ENCODE measurements around the gene ENAH.
"Not testable (repeated sequence)": the region's sequence is repeated elsewhere in the genome, so short reads cannot be mapped to it uniquely, and the experiment has no call there.

ENAH gene

DNA sequence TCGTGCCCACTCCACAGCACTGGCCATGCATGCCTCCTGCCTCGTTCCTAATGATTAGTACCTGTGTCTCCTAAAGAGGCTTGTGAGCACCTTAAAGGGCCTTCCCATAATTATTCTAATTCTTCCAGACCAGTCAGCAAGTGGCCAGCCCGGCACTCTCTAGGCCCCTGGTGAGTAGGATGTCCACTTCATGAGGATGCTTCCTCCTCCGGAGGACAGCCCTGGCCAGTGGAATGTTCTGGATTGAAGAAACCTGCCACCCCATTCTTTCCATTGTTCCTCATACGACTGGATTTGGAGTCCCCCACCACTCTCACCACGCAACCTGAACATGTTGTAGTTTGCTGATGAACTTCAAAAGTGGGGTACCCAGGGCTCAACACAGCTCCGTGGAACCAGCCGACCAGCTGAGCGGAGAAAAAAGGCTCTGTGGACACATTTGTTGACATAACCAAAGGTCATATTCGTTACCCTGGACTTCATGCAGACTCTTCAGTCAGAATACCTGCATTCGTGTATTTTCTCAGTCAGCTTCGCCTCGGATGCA lies 178.4 kb downstream of the ENAH start:
- H3K9me3 ChIP-seq (ENCODE audit: insufficient read depth, low read depth, low read length): no peaks in the 10 kb centered on the region
- no peaks in the 10 kb centered on the region for H4K20me1 ChIP-seq (ENCODE audit: insufficient read depth, low read length, poor library complexity, severe bottlenecking)
- no peak overlapping the region for H3K9ac ChIP-seq (ENCODE audit: low read depth, low read length, poor library complexity, severe bottlenecking)
- H3K4me2 ChIP-seq (ENCODE audit: low read depth, low read length, poor library complexity, severe bottlenecking): no peak overlapping the region
- no peaks in the 10 kb centered on the region for H3K9me2 ChIP-seq (replicated peaks; ENCODE audit: low read depth, low read length)
- H3K4me1 ChIP-seq (ENCODE audit: insufficient read depth, low read length, poor library complexity, severe bottlenecking): peaks cover 9% of the 10 kb centered on the region
- H2AFZ ChIP-seq (ENCODE audit: low read length): 0 out of 2 replicates have a peak overlapping the region, but pooled peaks have one; percentile 1
- no peaks in the 10 kb centered on the region for H3K36me3 ChIP-seq (ENCODE audit: insufficient read depth, low read length)
- no peak for TF ChIP-seq CTCF (conservative IDR thresholded peaks at IDR 0.05; ENCODE audit: low read length)
- H3K79me2 ChIP-seq (ENCODE audit: insufficient read depth, low read length): no peaks in the 10 kb centered on the region
- H3K4me3 ChIP-seq (ENCODE audit: low read length, poor library complexity, severe bottlenecking): no peak overlapping the region
- no peaks in the 10 kb centered on the region for H3K27me3 ChIP-seq (ENCODE audit: insufficient read depth, low read length, poor library complexity, severe bottlenecking)
- H3F3A ChIP-seq (ENCODE audit: low read depth): no peaks in the 10 kb centered on the region

DNA sequence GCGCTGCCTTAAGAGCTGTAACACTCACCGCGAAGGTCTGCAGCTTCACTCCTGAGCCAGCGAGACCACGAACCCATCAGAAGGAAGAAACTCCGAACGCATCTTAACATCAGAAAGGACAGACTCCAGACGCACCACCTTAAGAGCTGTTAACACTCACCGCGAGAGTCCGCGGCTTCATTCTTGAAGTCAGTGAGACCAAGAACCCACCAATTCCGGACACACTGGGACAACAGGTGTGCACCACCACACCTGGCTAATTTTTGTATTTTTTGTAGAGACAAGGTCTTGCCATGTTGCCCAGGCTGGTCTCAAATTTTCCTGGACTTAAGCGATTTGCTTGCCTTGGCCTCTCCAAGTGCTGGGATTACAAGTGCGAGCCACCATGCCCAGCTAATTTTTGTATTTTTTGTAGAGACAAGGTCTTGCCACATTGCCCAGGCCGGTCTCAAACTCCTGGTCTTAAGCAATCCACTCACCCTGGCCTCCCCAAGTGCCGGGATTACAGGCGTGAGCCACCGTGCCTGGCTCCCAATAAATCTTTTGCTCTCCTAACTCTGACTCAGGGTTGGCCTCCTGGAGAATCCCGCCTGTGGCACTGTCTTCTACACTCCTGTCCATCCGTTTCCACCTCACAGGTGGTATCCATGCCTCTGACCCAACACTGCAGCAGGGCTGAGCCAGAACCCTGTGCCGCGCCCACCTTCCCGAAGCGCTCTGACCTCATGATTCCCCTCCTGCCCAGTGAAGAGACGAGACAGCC lies 179.1 kb downstream of the ENAH start:
- not testable (repeated sequence) for H3K79me2 ChIP-seq (ENCODE audit: insufficient read depth, low read length); H3K9me2 ChIP-seq (replicated peaks; ENCODE audit: low read depth, low read length); H3K4me3 ChIP-seq (ENCODE audit: low read length, poor library complexity, severe bottlenecking); H4K20me1 ChIP-seq (ENCODE audit: insufficient read depth, low read length, poor library complexity, severe bottlenecking); H3K36me3 ChIP-seq (ENCODE audit: insufficient read depth, low read length); H3F3A ChIP-seq (ENCODE audit: low read depth); H3K27me3 ChIP-seq (ENCODE audit: insufficient read depth, low read length, poor library complexity, severe bottlenecking); H3K9me3 ChIP-seq (ENCODE audit: insufficient read depth, low read depth, low read length); H2AFZ ChIP-seq (ENCODE audit: low read length); H3K9ac ChIP-seq (ENCODE audit: low read depth, low read length, poor library complexity, severe bottlenecking); H3K4me2 ChIP-seq (ENCODE audit: low read depth, low read length, poor library complexity, severe bottlenecking)
- peaks cover 10% of the 10 kb centered on the region for H3K4me1 ChIP-seq (ENCODE audit: insufficient read depth, low read length, poor library complexity, severe bottlenecking)

- not testable (repeated sequence) for H3K36me3 ChIP-seq (ENCODE audit: insufficient read depth, low read length); H2AFZ ChIP-seq (ENCODE audit: low read length); H3K9me3 ChIP-seq (ENCODE audit: insufficient read depth, low read depth, low read length); H3K4me2 ChIP-seq (ENCODE audit: low read depth, low read length, poor library complexity, severe bottlenecking); H3F3A ChIP-seq (ENCODE audit: low read depth); H3K4me3 ChIP-seq (ENCODE audit: low read length, poor library complexity, severe bottlenecking); H4K20me1 ChIP-seq (ENCODE audit: insufficient read depth, low read length, poor library complexity, severe bottlenecking); H3K27me3 ChIP-seq (ENCODE audit: insufficient read depth, low read length, poor library complexity, severe bottlenecking); H3K9ac ChIP-seq (ENCODE audit: low read depth, low read length, poor library complexity, severe bottlenecking); H3K79me2 ChIP-seq (ENCODE audit: insufficient read depth, low read length); H3K9me2 ChIP-seq (replicated peaks; ENCODE audit: low read depth, low read length)
- H3K4me1 ChIP-seq (ENCODE audit: insufficient read depth, low read length, poor library complexity, severe bottlenecking): peaks cover 16% of the 10 kb centered on the region
These were observed 179.7 kb downstream of the ENAH start for GRCh38 chr1:225473266-225473665.

DNA sequence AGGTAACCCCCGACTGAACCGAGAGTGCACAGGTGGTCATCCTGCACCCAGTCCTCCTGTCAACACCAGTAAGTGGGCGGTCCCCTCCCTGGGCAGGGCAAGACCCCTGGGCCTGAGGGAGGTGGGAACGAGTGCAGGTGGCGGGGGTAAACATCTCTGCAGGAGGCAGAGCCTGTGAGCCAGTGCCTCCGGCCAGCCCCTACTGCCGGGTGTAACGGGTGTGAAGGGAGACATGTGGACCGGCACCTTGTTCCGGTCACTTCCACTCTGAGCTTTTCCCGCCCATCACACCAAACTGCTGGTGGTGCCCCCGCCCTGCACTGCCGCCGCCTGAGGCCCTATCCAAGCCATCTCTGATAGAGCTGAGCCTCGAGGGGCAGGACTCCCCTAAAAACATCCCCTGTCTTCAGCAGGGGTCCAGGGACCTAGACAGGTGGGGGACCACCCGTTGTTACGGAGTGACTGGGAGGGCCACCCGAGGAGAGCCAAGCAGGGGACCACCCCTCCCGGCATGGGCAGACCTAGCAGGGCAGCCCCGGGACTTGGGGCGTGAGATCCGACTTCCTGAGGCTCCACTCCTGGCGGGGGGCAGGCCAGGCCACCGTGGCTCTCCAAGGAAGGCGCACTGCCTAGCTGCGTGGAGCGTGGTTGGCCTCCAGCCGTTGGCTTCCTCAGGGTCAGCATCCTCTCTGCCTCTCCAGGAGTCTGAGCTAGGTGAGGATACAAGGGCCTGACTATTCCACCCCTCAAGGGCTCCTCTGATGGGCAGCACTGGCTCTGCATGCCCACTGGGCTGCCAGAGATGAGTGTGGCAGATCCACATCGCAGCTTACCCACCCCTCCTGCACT lies 181.2 kb downstream of the ENAH start:
- H3K4me2 ChIP-seq (ENCODE audit: low read depth, low read length, poor library complexity, severe bottlenecking): no peak overlapping the region
- no peaks in the 10 kb centered on the region for H3K36me3 ChIP-seq (ENCODE audit: insufficient read depth, low read length)
- TF ChIP-seq CTCF (conservative IDR thresholded peaks at IDR 0.05; ENCODE audit: low read length) (no peak), EZH2phosphoT487 (IDR thresholded peaks at IDR 0.05; ENCODE audit: borderline replicate concordance) (no peak)
- peaks cover 8% of the 10 kb centered on the region; the same call in 1 of the 2 replicates for H3K79me2 ChIP-seq (ENCODE audit: insufficient read depth, low read length)
- no peaks in the 10 kb centered on the region for H3K27me3 ChIP-seq (ENCODE audit: insufficient read depth, low read length, poor library complexity, severe bottlenecking)
- H3K4me3 ChIP-seq (ENCODE audit: low read length, poor library complexity, severe bottlenecking): no peak overlapping the region
- H3K9me2 ChIP-seq (replicated peaks; ENCODE audit: low read depth, low read length): no peaks in the 10 kb centered on the region
- H3F3A ChIP-seq (ENCODE audit: low read depth): no peaks in the 10 kb centered on the region
- no peaks in the 10 kb centered on the region for H4K20me1 ChIP-seq (ENCODE audit: insufficient read depth, low read length, poor library complexity, severe bottlenecking)
- no peak overlapping the region for H3K9ac ChIP-seq (ENCODE audit: low read depth, low read length, poor library complexity, severe bottlenecking)
- H3K9me3 ChIP-seq (ENCODE audit: insufficient read depth, low read depth, low read length): no peaks in the 10 kb centered on the region
- peaks cover 15% of the 10 kb centered on the region for H3K4me1 ChIP-seq (ENCODE audit: insufficient read depth, low read length, poor library complexity, severe bottlenecking)
- no peak overlapping the region for H2AFZ ChIP-seq (ENCODE audit: low read length)
